HG02759 (cell line): ENCODE results near the gene SPRED3.
"Not testable (repeated sequence)": the region's sequence is repeated elsewhere in the genome, so short reads cannot be mapped to it uniquely, and the experiment has no call there.

Experiments used
- ATAC-seq: cut with Tn5 transposase; IDR thresholded peaks from one replicate; pipeline ENCODE4 v1.9.1; 2021; ENCODE audit warnings: mild to moderate bottlenecking, moderate library complexity; ENCODE audit not compliant: unreplicated experiment

The SPRED3 gene

DNA sequence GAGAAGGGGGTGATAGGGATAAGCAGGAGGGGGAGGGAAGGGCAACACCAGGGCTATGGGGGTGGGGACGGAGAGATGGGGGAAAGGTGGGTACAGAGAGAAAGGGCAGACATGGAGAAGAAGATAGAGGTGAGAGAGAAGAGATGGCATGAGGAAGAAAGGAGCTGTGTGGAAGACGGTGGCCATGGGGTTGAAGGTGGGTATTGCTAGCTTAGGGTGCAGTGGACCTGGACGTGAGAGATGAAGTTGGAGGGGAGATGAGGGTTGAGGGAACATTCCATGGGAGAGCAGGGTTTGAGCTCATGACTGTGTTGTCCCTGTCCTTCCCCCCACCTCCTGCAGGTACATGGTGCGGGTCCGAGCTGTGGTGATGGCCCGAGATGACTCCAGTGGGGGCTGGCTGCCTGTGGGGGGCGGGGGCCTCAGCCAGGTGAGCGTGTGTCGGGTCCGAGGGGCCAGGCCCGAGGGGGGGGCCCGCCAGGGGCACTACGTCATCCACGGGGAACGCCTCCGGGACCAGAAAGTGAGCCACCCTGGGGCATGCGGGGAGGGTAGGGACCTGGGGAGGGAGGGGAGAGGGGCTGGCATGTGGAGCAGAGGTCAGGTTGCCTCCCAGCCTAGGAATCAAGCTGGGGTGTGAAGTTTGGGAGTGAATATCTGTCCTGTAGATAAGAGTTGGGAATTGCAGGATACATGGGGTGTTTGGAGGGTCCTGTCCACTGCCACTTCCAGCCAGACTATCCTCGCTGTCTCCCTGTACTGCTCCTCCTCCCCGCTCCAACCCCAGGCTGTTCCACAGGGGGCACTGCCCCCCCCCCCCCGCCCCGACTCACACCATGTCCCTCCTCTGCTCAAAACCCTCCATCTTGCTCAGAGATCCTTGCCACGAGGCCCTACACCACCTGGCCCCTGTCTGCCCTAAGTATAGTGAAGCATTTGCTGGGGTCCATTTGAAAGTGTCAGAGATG is 1.7 kb downstream of the SPRED3 start:
- ATAC-seq: no peak

DNA sequence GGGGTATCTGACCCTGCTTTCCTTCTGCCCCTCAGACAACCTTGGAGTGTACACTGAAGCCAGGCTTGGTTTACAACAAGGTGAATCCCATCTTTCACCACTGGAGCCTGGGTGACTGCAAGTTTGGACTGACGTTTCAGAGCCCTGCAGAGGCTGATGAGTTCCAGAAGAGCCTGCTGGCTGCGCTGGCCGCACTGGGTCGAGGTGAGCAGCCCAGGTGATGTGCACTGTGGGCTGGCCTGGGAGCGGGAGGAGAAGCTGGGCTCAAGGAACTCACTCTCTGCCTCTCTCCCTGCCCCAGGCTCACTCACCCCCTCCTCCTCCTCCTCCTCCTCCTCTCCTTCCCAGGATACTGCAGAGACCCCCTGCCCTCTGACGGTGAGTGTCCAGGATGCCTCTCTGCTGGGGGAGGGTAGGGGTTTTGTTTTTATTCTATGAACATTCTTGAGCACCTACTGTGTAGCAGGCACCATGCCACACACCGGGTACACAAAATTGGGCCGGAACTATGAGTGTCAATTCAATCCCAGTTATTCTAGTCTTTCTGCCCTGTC is 3.5 kb downstream of the SPRED3 start:
- no peak for ATAC-seq

GRCh38 chr19:38392707-38393308 is 4.3 kb downstream of the SPRED3 start:
- ATAC-seq: no peak

- no peak for ATAC-seq
Measured at GRCh38 chr19:38394488-38394887, 6.0 kb downstream of the SPRED3 start.

DNA sequence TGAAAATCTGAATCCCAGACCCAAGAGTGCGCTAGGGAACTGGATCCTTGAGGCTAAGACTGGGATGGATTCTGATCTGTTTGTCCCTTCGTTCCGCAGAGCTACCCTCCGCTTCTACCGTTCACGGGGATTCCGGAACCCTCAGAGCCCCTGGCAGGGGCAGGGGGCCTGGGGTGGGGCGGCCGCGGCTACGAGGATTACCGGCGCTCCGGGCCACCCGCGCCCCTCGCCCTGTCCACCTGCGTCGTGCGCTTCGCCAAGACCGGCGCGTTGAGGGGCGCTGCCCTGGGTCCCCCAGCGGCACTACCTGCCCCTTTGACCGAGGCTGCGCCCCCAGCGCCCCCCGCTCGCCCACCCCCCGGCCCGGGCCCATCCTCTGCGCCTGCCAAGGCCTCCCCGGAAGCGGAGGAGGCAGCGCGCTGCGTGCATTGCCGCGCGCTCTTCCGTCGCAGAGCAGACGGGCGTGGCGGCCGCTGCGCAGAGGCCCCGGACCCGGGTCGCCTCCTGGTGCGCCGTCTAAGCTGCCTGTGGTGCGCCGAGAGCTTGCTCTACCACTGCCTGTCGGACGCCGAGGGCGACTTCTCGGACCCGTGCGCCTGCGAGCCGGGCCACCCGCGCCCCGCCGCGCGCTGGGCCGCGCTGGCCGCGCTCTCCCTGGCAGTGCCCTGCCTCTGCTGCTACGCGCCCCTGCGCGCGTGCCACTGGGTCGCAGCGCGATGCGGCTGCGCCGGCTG is 7.1 kb downstream of the SPRED3 start:
- ATAC-seq: no peak

DNA sequence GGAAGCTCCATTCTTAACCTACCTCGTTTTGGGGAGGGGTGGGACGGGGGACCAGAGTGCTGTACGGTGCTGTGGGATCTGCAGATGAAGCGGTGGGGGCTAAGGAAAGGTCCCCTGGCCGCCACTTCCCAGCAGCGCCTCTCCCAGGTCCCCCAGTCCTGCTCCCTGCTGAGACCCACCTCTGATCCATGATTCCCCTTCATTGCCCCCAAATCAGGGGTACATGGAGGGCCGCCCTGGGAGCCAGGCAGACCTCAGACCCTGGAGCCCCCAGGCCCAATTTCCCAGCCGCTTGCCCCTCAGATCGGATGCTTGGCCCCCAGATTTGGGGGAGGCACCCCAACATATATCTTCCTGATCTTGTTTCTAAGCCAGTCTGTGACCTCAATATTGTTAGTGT is 10.6 kb downstream of the SPRED3 start:
- no peak for ATAC-seq

- ATAC-seq: no peak
Measured at GRCh38 chr19:38399537-38399936, 11.0 kb downstream of the SPRED3 start.

DNA sequence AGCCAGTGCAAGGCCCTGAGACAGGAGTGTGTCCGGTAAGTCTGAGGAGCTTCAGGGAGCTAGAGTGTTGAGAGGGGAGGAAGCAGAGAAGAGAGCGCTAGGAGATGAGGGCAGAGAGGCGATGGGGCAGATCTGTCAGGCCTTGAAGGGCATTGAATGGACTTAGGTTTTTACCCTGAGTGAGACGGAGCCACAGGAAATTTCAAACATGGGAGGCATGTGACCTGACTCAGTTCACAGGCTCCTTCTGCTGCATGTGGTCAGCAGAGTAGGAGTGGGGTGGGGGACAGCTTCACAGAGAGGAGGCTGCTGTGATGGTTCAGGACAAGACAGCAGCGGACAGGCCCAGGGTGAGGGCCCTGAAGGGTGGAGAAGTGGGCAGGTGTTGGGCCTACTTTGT is 11.9 kb downstream of the SPRED3 start:
- ATAC-seq: no peak

DNA sequence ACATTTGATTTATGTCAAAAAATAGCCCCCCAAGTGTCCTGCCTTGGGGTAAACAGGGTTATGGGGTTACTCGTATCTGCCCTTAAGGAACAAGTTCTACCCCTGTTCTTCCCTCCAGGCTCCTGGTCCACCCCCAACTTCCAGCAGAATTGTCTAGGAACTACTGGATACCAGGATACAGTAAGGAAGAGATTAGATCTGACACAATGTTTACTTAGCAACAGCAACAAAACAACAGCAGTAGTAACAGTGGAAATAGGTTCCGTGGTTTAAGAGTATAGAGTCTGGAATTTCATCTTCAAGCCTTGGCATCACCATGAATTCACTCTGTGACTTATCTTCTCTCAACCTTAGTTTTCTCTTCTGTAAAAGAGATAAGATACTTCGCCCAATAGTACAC is 12.7 kb downstream of the SPRED3 start:
- no peak for ATAC-seq

DNA sequence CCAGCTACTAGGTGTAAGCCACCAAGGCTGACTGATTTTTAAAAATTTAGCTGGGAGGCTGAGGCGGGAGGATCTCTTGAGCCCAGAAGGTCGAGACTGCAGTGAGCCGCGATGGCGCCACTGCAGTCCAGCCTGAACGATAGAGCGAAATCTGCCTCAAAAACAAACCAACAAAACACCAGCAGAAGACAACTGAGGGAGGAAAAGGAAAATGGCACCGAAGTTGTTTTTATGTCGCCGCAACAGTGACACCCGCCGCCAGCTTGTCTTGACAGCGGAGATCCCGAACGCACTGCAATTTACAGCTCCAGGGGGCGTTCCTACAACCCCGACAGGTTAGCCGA is 14.1 kb downstream of the SPRED3 start:
- ATAC-seq: peak; percentile 1

DNA sequence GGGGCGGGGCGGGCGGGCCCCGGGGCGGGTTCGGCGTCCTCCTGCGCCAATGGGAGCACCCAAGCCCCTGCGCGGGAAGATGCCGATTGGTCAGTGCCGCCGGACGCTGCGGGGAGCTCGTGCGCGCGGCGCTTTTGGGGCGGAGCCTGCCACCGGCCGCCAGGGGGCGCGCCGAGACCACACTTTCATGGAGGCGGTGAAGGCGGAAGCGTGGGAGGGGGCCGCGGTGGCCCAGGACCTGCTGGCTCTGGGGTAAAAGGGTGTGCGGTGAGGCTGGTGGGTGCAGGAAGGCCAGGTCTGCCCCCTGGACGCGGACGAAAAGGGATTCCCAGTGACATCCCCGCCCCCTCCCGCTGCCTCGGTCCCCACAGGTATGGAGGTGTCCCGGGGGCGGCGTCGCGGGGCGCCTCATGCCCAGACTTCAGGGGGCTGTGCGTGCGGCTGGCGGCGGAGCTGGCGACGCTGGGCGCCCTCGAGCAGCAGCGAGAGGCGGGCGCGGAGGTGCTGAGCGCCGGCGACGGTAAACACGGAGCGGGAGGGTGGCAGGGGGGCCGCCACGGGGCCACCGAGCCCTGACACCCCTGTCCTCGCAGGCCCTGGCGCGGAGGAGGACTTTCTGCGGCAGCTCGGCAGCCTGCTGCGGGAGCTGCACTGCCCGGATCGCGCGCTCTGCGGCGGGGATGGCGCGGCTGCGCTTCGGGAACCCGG is 14.6 kb downstream of the SPRED3 start, which contains the start of gene FAM98C:
FAM98C (plus strand) TSS at position 127 of the 708 bp plus-strand sequence; CDS start at position 188, 61 bp downstream.
- ATAC-seq: peak; percentile 94

DNA sequence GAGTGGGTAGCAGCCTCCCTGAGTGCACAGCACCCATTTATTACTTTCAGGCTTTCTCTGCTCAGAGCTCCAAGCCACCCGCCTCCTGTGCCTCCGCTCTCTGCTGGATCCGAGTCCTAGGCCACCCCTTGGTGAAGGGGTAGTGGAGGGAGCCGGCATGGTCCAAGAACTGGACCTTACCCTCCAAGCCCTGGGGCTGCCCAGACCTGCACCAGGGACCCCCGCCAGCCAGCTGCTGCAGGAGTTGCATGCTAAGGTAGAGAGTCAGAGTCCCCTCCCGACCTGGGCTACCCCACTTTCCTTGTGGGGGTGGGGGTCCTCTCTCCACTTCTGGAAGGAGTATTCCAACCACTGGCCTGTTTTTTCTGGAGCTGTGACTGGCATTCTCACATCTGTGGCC is 16.4 kb downstream of the SPRED3 start:
- no peak for ATAC-seq

- no peak for ATAC-seq
Measured at GRCh38 chr19:38405276-38405675, 16.8 kb downstream of the SPRED3 start.

GRCh38 chr19:38409631-38410133 is 21.2 kb downstream of the SPRED3 start:
- ATAC-seq: no peak

- ATAC-seq: not testable (repeated sequence)
Measured at GRCh38 chr19:38410407-38410806, 21.9 kb downstream of the SPRED3 start.

DNA sequence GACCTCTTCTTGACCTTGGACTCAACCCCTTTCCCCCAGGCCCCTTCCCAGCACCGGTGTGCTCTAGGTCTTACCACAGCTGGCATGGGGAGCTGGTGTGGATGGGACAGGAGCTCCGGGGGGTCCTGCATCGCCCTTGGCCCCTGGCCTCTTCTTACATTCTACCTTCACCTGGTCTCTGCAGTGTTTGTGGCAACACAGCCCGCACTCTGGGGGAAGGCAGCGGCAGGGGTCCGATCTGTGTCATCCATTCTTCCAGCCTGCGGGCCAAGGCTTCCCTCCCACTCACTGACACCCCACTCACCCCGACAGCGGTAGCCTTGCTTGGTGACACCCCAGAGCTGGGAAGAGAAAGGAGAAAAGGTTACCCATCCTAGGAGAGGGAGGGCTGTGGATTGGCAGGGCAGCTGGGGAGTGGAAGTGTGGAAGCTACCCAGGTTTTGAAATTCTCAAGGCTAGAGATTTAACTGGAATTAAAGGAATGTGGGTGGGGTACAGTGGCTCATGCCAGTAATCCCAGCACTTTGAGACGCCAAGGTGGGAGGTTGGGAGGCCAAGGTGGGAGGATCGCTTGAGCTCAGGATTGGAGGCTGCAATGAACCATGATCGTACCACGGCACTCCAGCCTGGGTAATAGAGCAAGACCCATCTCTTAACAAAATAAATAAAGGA is 22.7 kb downstream of the SPRED3 start:
- no peak for ATAC-seq

DNA sequence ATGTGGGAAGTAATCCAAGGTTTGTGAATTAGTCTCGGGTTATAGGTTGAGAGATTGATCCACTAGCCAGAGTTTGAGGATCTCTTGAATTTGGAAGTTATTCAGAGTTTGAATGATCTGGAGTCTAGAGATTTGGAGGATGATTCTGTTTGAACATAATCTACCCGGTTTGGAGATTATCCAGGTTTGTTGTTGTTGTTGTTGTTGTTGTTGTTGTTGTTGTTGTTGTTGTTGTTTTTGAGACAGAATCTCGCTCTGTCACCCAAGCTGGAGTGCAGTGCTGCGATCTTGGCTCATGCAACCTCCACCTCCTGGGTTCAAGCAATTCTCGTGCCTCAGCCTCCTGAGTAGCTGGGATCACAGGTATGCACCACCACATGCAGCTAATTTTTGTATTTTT is 23.4 kb downstream of the SPRED3 start:
- ATAC-seq: not testable (repeated sequence)

- no peak for ATAC-seq
Measured at GRCh38 chr19:38412491-38412890, 24.0 kb downstream of the SPRED3 start.

GRCh38 chr19:38412961-38413360 is 24.5 kb downstream of the SPRED3 start:
- ATAC-seq: no peak

- ATAC-seq: no peak
Measured at GRCh38 chr19:38413416-38413815, 24.9 kb downstream of the SPRED3 start.
